Activated T-cell treated with anti-CD3 and anti-CD28 coated beads, Interleukin-2, amount 50 U/mL, for 24 hours (primary cell): ENCODE results near the gene USP11.
"Not testable (repeated sequence)": the region's sequence is repeated elsewhere in the genome, so short reads cannot be mapped to it uniquely, and the experiment has no call there.

ENCODE experiments used
- DNase-seq: peaks from one replicate; pipeline ENCODE4 v3.0.0-alpha.2; 2020
- H3K27ac Mint-ChIP-seq: 2 replicates; pipeline ENCODE4 v1.8.0; 2020; ENCODE audit warnings: mild to moderate bottlenecking, mixed read lengths
- H3K27me3 Mint-ChIP-seq: 2 replicates; pipeline ENCODE4 v1.8.0; 2020; ENCODE audit warnings: mixed read lengths
- H3K36me3 Mint-ChIP-seq: 2 replicates; pipeline ENCODE4 v1.8.0; 2020; ENCODE audit warnings: low read depth, mixed read lengths
- H3K4me1 Mint-ChIP-seq: 2 replicates; pipeline ENCODE4 v1.8.0; 2020; ENCODE audit warnings: low read depth, mixed read lengths
- H3K4me3 Mint-ChIP-seq: 2 replicates; pipeline ENCODE4 v1.8.0; 2020; ENCODE audit warnings: mild to moderate bottlenecking, moderate library complexity, mixed read lengths
- H3K9me3 Mint-ChIP-seq: 2 replicates; pipeline ENCODE4 v1.8.0; 2020; ENCODE audit warnings: mixed read lengths

The USP11 gene

DNA sequence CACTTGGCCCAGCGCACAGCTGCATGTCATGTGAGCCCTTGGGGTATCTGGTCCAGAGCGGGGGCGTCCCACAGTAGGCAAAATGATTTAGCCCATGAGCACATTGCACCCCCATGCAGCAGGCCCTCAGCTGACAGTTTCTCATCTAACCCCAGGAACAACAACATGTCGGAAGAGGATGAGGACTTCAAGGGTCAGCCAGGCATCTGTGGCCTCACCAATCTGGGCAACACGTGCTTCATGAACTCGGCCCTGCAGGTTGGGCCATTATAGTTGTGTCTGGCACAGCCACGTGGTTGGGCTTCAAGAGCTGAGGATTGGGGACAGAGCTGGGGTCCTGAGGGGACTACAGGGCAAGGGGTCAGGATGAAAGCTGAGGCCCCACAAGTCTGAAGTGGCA is 7.8 kb downstream of the USP11 start:
- Mint-ChIP-seq H3K4me3 (no peak overlapping the region), H3K27ac (no peak overlapping the region), H3K36me3 (peaks cover 42% of the 10 kb centered on the region), H3K4me1 (peaks cover 17% of the 10 kb centered on the region), H3K9me3 (no peaks in the 10 kb centered on the region), H3K27me3 (peaks cover 44% of the 10 kb centered on the region)
- DNase-seq = no peak

DNA sequence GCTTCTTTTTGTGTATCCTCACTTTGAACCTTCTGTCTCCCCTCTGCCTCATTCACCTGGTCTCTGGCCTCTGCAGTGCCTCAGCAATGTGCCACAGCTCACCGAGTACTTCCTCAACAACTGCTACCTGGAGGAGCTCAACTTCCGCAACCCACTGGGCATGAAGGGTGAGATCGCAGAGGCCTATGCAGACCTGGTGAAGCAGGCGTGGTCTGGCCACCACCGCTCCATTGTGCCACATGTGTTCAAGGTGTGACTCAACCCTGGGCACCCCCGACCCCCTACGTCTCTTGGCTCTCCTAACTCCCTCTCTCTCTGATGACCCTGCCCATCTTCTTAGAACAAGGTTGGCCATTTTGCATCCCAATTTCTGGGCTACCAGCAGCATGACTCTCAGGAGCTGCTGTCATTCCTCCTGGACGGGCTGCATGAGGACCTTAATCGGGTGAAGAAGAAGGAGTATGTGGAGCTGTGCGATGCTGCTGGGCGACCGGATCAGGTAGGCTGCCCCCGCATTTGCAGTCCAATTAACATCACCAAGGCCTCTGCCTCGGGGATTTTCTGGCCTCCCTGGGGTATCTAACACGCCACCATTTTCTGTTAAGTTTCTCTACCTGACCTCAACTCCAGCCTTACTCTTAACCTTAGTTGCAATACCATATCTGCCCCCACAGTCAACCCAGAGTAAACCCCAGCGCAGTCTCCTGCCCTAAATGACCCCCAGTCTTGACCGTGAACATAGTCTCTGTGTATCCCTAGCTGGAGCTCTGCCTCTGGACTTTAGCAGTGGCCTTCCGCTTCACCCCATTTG is 8.6 kb downstream of the USP11 start:
- Mint-ChIP-seq H3K4me3 (no peak overlapping the region), H3K27me3 (peaks cover 44% of the 10 kb centered on the region), H3K36me3 (peaks cover 49% of the 10 kb centered on the region), H3K4me1 (peaks cover 10% of the 10 kb centered on the region), H3K9me3 (no peaks in the 10 kb centered on the region), H3K27ac (no peak overlapping the region)
- DNase-seq = no peak

DNA sequence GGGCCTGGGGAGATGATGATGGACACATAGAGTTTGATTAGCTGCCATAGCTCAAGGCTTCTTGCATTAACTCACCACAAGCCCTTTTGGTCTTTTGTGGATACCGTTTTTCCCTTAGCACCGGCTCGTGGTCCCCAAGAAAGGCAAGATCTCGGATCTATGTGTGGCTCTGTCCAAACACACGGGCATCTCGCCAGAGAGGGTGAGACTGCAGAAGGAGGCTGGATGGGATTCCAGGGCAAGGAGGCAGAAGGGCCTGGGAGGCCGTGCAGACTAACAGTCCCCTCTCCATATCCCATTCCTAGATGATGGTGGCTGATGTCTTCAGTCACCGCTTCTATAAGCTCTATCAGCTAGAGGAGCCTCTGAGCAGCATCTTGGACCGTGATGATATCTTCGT is 9.5 kb downstream of the USP11 start:
- H3K9me3 Mint-ChIP-seq = no peaks in the 10 kb centered on the region
- peaks cover 50% of the 10 kb centered on the region for H3K36me3 Mint-ChIP-seq
- H3K27me3 Mint-ChIP-seq = peaks cover 39% of the 10 kb centered on the region
- no peak overlapping the region for H3K4me3 Mint-ChIP-seq
- H3K4me1 Mint-ChIP-seq = peaks cover 5% of the 10 kb centered on the region
- H3K27ac Mint-ChIP-seq = no peak overlapping the region
- no peak for DNase-seq

DNA sequence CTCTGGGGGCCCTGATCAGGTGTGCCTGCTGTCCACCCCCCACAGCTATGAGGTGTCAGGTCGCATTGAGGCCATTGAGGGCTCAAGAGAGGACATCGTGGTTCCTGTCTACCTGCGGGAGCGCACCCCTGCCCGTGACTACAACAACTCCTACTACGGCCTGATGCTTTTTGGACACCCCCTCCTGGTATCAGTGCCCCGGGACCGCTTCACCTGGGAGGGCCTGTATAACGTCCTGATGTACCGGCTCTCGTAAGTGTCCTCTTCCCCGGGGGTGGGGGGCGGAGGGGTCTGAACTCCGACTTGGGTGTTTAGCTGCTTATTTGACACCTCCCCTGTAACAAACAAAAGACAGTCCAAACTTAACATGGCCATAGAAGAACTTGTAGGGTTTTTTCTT is 10.5 kb downstream of the USP11 start:
- Mint-ChIP-seq H3K27ac (no peak overlapping the region), H3K4me3 (no peak overlapping the region), H3K9me3 (no peaks in the 10 kb centered on the region), H3K27me3 (peaks cover 45% of the 10 kb centered on the region), H3K4me1 (peaks cover 12% of the 10 kb centered on the region), H3K36me3 (peaks cover 59% of the 10 kb centered on the region)
- no peak for DNase-seq

DNA sequence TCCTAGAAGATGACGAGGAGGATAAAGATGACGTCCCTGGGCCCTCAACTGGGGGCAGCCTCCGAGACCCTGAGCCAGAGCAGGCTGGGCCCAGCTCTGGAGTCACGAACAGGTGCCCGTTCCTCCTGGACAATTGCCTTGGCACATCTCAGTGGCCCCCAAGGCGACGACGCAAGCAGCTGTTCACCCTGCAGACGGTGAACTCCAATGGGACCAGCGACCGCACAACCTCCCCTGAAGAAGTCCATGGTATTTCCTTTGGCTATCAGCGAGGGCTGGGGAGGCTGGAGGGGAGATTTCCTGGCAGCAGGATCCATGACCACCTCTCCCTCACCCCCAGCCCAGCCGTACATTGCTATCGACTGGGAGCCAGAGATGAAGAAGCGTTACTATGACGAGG is 11.9 kb downstream of the USP11 start:
- H3K27ac Mint-ChIP-seq = no peak overlapping the region
- no peak for DNase-seq
- H3K36me3 Mint-ChIP-seq = peaks cover 65% of the 10 kb centered on the region
- no peak overlapping the region for H3K4me3 Mint-ChIP-seq
- peaks cover 44% of the 10 kb centered on the region for H3K27me3 Mint-ChIP-seq
- no peaks in the 10 kb centered on the region for H3K9me3 Mint-ChIP-seq
- peaks cover 19% of the 10 kb centered on the region for H3K4me1 Mint-ChIP-seq

DNA sequence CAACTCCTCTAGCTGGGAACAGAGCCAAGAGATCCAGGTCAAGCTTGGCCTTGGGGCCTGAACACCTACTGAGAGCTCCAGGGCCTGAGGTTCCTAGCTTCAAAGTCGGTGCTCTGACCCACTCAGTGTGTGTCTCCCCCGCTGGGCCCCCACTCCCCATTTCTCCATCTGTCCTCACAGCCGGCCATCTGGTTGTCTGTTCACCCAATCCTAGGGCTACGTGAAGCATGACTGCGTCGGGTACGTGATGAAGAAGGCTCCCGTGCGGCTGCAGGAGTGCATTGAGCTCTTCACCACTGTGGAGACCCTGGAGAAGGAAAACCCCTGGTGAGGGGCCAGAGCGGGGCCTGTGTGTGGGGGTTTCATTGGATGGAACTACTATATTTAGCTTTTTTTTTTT is 12.3 kb downstream of the USP11 start:
- no peaks in the 10 kb centered on the region for H3K9me3 Mint-ChIP-seq
- DNase-seq = no peak
- peaks cover 61% of the 10 kb centered on the region for H3K36me3 Mint-ChIP-seq
- H3K27ac Mint-ChIP-seq = no peak overlapping the region
- peaks cover 21% of the 10 kb centered on the region for H3K4me1 Mint-ChIP-seq
- peaks cover 41% of the 10 kb centered on the region for H3K27me3 Mint-ChIP-seq
- H3K4me3 Mint-ChIP-seq = no peak overlapping the region

- Mint-ChIP-seq H3K27ac (peak overlapping the region; percentile 81), H3K4me3 (no peak overlapping the region), H3K27me3 (peaks cover 33% of the 10 kb centered on the region), H3K36me3 (peaks cover 43% of the 10 kb centered on the region), H3K4me1 (peaks cover 24% of the 10 kb centered on the region), H3K9me3 (no peaks in the 10 kb centered on the region)
- no peak for DNase-seq
Observed at GRCh38 chrX:47247206-47247998, 14.6 kb downstream of the USP11 start.

DNA sequence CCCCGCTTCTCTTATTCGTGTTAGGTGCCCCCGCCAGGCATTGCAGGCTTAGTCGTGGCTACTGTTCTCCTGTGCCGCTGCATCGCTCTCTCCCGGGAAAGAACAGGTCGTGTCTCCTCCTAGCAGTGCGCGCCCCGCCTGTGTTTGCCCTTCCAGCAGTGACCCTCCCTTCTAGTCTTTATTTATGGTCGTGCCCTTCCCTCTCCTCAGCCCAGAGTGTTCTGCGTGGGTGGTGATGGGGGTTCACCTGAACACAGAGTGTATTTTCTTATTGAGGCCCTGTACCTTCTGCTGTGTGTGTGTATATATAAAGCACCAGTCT is 15.2 kb downstream of the USP11 start:
- no peak for DNase-seq
- H3K36me3 Mint-ChIP-seq = peaks cover 39% of the 10 kb centered on the region
- H3K27ac Mint-ChIP-seq = peak overlapping the region; percentile 81
- no peaks in the 10 kb centered on the region for H3K9me3 Mint-ChIP-seq
- H3K4me1 Mint-ChIP-seq = peaks cover 24% of the 10 kb centered on the region
- H3K4me3 Mint-ChIP-seq = no peak overlapping the region
- H3K27me3 Mint-ChIP-seq = peaks cover 34% of the 10 kb centered on the region

- Mint-ChIP-seq H3K36me3 (peaks cover 37% of the 10 kb centered on the region), H3K9me3 (no peaks in the 10 kb centered on the region)
Observed at GRCh38 chrX:47248576-47248975, 15.8 kb downstream of the USP11 start.

DNA sequence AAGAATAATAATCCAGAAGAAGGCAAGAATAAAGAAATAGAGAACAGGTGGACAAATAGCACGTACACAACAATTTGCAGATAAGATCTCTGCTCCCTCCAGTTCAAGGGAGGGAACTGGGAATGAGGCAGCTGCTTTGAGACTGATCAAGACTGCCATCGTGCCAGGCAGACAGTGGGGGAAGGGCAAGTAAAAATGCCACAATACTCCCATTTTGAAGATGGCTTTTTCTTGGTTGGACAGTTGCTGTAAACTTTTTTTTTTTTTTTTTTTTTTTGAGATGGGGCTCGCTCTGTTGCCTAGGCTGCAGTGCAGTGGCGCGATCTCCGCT is 17.2 kb downstream of the USP11 start:
- H3K9me3 Mint-ChIP-seq = peaks cover 5% of the 10 kb centered on the region
- H3K36me3 Mint-ChIP-seq = peaks cover 26% of the 10 kb centered on the region
- no peak for DNase-seq
- H3K27ac Mint-ChIP-seq = no peak overlapping the region
- no peak overlapping the region for H3K4me3 Mint-ChIP-seq
- peaks cover 40% of the 10 kb centered on the region for H3K27me3 Mint-ChIP-seq
- H3K4me1 Mint-ChIP-seq = peaks cover 24% of the 10 kb centered on the region

More at GRCh38 chrX:47248576-47248975, 15.8 kb downstream of the USP11 start:
- no peak overlapping the region for H3K4me3 Mint-ChIP-seq
- H3K27ac Mint-ChIP-seq = no peak overlapping the region
- H3K4me1 Mint-ChIP-seq = peaks cover 24% of the 10 kb centered on the region
- no peak for DNase-seq
- peaks cover 35% of the 10 kb centered on the region for H3K27me3 Mint-ChIP-seq

GRCh38 chrX:47257620-47258019 is 24.8 kb downstream of the USP11 start:
- H3K27me3 Mint-ChIP-seq = peaks cover 41% of the 10 kb centered on the region
- not testable (repeated sequence) for H3K4me1 Mint-ChIP-seq, H3K9me3 Mint-ChIP-seq, H3K4me3 Mint-ChIP-seq, DNase-seq, H3K27ac Mint-ChIP-seq, H3K36me3 Mint-ChIP-seq

GRCh38 chrX:47264483-47265173 is 31.8 kb downstream of the USP11 start:
- H3K36me3 Mint-ChIP-seq = no peaks in the 10 kb centered on the region
- H3K27me3 Mint-ChIP-seq = peaks cover 42% of the 10 kb centered on the region
- peaks cover 6% of the 10 kb centered on the region for H3K4me1 Mint-ChIP-seq
- H3K27ac Mint-ChIP-seq = peak overlapping the region; percentile 9
- no peaks in the 10 kb centered on the region for H3K9me3 Mint-ChIP-seq
- no peak for DNase-seq
- H3K4me3 Mint-ChIP-seq = no peak overlapping the region

DNA sequence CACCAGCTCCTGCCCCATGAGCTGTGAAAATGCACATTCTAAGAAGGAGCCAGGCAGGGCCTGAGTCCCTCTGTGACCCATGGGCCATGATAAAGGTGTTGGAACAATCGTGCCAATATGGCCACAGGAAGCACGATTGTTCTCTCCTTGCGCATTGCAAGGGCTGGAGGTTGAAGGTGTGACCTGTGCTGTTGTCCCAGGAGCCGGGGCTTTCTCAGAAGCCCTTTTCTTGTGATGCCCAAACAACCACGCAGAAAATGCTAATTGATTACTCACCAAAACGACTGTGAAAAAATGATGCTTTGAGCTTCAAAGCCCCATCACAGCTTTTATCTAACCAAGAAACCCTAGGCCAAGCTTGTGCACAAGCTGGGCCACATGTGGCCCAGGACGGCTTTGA is 33.8 kb downstream of the USP11 start:
- no peaks in the 10 kb centered on the region for H3K36me3 Mint-ChIP-seq
- H3K9me3 Mint-ChIP-seq = no peaks in the 10 kb centered on the region
- peaks cover 6% of the 10 kb centered on the region for H3K4me1 Mint-ChIP-seq
- H3K4me3 Mint-ChIP-seq = no peak overlapping the region
- no peak overlapping the region for H3K27ac Mint-ChIP-seq
- no peak for DNase-seq
- peaks cover 41% of the 10 kb centered on the region for H3K27me3 Mint-ChIP-seq

- H3K4me3 Mint-ChIP-seq = no peak overlapping the region
- no peaks in the 10 kb centered on the region for H3K9me3 Mint-ChIP-seq
- DNase-seq = no peak
- no peak overlapping the region for H3K27ac Mint-ChIP-seq
- no peaks in the 10 kb centered on the region for H3K36me3 Mint-ChIP-seq
- no peaks in the 10 kb centered on the region for H3K4me1 Mint-ChIP-seq
- peaks cover 44% of the 10 kb centered on the region for H3K27me3 Mint-ChIP-seq
Observed at GRCh38 chrX:47272013-47272408, 39.2 kb downstream of the USP11 start.
